ENCODE data around the gene FASTK. TPM values are rescaled to one million over a fixed set of nuclear protein-coding genes. Genes with fewer than 3 reads are reported as not detected.

Gene FASTK
- total RNA-seq, 1 experiment from 2014 or later = 86.4 TPM

DNA sequence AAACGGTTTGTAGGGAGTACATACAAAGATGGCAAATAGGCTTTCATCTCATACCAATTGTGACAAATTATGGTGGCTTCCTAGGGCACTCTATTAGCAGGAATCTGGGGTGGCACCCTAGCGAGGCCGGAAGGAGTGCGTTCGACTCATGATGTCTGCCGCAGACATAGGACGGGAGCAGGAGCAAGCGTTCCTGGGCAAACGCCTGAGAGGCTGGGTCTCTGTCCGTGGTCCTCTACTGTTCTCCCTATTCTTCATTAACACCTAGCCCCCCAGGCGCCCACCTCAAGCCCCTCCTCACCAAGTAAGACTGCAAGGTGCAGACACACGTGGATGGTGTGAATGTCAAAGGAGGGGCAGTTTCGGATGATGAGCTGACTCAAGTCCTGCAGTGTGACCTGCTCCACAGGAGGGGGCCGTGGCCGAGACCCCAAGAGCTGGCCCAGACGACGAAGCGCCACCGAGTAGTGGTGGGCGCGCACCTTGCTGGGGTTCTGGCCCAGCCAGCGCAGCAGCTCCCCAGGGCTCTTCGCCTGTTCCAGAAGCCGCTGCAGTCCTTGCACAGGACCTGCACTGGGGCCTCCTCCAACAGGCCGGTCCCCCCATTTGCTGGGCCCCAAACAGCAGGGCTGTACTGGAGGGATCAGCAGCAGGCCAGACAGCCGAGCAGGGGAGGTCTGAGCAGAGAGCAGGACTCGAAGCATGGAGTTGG lies 1.3 kb downstream of the FASTK start (continued):
- TF ChIP-seq CTCF (IDR thresholded peaks at IDR 0.05 in 2 of 3, conservative IDR thresholded peaks at IDR 0.05 in 1 of 3; ENCODE audit: borderline replicate concordance in 1 of 3, insufficient read depth in 1 of 3, low read depth in 2 of 3, low read length in 2 of 3) = no peak
- TF ChIP-seq EZH2 (IDR thresholded peaks at IDR 0.05) = no peak
- TF ChIP-seq POLR2AphosphoS5 (IDR thresholded peaks at IDR 0.05; ENCODE audit: low read depth, low read length) = no peak
- no peak for TF ChIP-seq ELF1 (IDR thresholded peaks at IDR 0.05; ENCODE audit: borderline replicate concordance, low read depth)
- TF ChIP-seq CEBPB (IDR thresholded peaks at IDR 0.05; ENCODE audit: low read depth) = no peak
- TF ChIP-seq SRF (IDR thresholded peaks at IDR 0.05; ENCODE audit: low read depth) = no peak
- no peak for TF ChIP-seq SIN3A (IDR thresholded peaks at IDR 0.05; ENCODE audit: low read depth)
- TF ChIP-seq TCF7L2 (IDR thresholded peaks at IDR 0.05; ENCODE audit: borderline replicate concordance, extremely low read depth, insufficient read depth, insufficient read length) = no peak
- TF ChIP-seq EZH2phosphoT487 (IDR thresholded peaks at IDR 0.05; ENCODE audit: borderline replicate concordance) = no peak
- TF ChIP-seq JUND (IDR thresholded peaks at IDR 0.05) = no peak
- TF ChIP-seq MAX (IDR thresholded peaks at IDR 0.05) = no peak
- no peak for TF ChIP-seq SP1 (IDR thresholded peaks at IDR 0.05; ENCODE audit: low read depth)
- no peak for TF ChIP-seq YY1 (IDR thresholded peaks at IDR 0.05; ENCODE audit: extremely low read depth, insufficient replicate concordance, low read depth, low read length)

Measured in HCT116 (cell line).